HG02970 (cell line): ENCODE measurements around the gene BOK.

Source experiments
- ATAC-seq: cut with Tn5 transposase; IDR thresholded peaks from one replicate; pipeline ENCODE4 v1.9.1; 2021; ENCODE audit warnings: mild to moderate bottlenecking, moderate library complexity, moderate number of reproducible peaks; ENCODE audit not compliant: unreplicated experiment, low FRiP score

BOK gene

GRCh38 chr2:241617431-241618154, 59.0 kb downstream of the BOK start:
- no peak for ATAC-seq

DNA sequence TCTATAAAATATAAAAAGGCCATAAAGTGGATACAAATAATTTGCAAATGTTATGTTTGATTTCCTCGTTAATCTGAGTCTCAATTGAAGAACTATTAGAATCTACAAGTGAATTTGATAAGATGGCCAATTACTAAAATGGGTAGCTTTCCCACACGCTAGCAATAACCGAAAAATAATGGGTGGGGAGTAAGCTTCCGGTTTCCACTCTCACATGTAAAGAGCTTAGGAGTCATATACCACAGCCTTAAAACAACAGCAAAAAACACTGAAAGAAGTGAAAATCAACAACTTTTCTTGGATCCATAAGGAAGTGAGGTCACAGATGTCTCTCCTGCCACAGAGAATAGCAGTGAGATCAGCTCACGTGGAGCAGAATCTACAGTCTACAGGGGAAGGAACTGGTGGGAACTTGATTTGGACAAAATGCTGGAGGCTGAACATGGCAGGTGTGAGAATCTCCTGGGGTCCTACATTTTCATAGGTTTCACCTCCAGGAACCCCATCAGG, 59.8 kb downstream of the BOK start:
- ATAC-seq = no peak

- ATAC-seq = no peak
Observed at GRCh38 chr2:241618829-241619228, 60.3 kb downstream of the BOK start.

GRCh38 chr2:241619597-241620418, 61.3 kb downstream of the BOK start:
- no peak for ATAC-seq

GRCh38 chr2:241620419-241620769, 61.8 kb downstream of the BOK start:
- ATAC-seq = no peak
